Activated T-cell treated with anti-CD3 and anti-CD28 coated beads, Interleukin-2, amount 50 U/mL, for 1 hour (primary cell): ENCODE results near the gene ZNF425.
A peak's percentile ranks its signal among the peaks of the same experiment; 100 is the strongest.
"Not testable (repeated sequence)": the region's sequence is repeated elsewhere in the genome, so short reads cannot be mapped to it uniquely, and the experiment has no call there.

Source experiments
- DNase-seq: peaks from one replicate; pipeline ENCODE4 v3.0.0-alpha.2; 2020

Gene ZNF425

GRCh38 chr7:149071641-149072437 lies 54.3 kb downstream of the ZNF425 start:
- DNase-seq = peak; percentile 61

- no peak for DNase-seq
Measured at GRCh38 chr7:149071182-149071635, 54.9 kb downstream of the ZNF425 start.

- no peak for DNase-seq
Measured at GRCh38 chr7:149070372-149071125, 55.6 kb downstream of the ZNF425 start.

DNA sequence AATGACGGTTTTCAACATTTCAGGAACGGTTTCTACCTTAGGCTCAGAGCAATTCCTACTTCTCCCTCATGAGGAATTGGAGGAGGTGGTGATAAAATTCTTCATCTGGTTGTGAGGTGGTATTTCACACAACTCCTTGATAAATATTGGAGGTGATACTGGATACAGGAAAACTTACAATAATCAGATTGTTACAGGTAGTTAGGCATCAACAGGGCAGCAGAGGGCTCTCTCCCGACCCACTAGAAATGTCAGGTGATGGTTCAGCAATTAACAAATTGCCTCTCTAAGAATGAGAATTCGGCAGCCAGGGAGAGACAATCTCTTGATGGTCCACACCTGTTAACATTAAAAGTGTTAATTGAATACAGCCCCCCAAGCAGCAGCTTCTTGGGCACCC lies 58.3 kb downstream of the ZNF425 start:
- DNase-seq = no peak

- no peak for DNase-seq
Measured at GRCh38 chr7:149063476-149063875, 62.6 kb downstream of the ZNF425 start.

DNA sequence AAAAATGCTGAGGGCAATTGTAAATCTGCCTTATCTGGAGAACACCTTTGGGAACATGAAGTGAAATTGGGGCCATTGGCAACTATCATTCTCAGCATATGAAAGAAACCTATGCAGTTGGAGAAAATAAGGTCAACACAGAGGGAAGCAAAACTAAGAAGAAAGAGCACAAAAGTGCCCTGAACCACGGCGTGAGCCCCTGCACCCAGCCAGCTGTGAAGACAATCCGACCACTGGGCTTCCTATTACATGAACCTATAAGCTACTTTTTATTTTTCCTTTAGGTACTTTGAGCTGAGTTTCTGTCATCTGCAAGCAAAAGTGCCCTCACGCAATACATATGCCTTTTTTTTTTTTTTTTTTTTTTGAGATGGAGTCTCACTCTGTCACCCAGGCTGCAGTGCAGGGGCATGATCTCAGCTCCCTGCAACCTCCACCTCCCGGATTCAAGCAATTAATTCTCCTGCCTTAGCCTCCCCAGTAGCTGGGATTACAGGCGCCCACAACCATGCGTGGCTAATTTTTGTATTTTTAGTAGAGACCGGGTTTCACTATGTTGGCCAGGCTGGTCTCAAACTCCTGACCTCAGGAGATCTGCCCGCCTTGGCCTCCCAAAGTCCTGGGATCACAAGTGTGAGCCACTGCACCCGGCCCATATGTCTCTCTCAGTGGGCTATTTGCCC lies 63.8 kb downstream of the ZNF425 start:
- not testable (repeated sequence) for DNase-seq

DNA sequence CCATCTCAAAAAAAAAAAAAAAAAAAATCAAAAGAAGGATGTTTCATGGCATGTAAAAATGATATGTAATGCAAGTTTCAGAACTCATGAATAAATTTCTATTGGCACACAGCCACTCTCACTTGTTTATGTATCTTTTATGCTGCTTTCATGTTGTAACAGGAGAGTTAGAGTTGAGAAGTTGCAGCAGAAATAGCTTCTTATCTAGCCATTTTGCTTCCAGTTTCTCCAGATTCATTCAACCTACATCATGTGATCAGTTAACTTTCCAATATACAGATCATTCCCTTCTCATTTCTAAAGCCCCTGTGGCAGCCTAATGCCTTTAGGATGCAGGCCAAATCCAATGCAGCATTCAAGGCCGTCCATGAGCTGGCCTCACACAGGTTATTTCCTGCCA lies 66.0 kb downstream of the ZNF425 start:
- no peak for DNase-seq

- DNase-seq = no peak
Measured at GRCh38 chr7:149053885-149054284, 72.2 kb downstream of the ZNF425 start.

- no peak for DNase-seq
Measured at GRCh38 chr7:149053384-149053783, 72.7 kb downstream of the ZNF425 start.
